OCI-LY3 (cell line): ENCODE measurements around the gene FLYWCH1.

Source experiments
- H2AFZ ChIP-seq: fragments of 200-600, 300-600 bp; shearing (Covaris generic); 2 replicates; pipeline ENCODE4 v1.6.0; 2014; ENCODE audit warnings: antibody characterized with exemption, low read depth, low read length
- H3K27ac ChIP-seq: fragments of 200-600, 300-600 bp; sonication (generic); 2 replicates; pipeline ENCODE4 v1.5.1; 2014; ENCODE audit warnings: mild to moderate bottlenecking, low read length, moderate library complexity, mixed read lengths
- H3K27me3 ChIP-seq: fragments of 200-600, 300-600 bp; sonication (generic); 2 replicates; pipeline ENCODE4 v1.6.1; 2014; ENCODE audit warnings: low read depth, low read length, mixed read lengths
- H3K36me3 ChIP-seq: fragments of 200-600, 300-600 bp; sonication (generic); replicated peaks from 2 replicates; pipeline ENCODE3; 2014; ENCODE audit warnings: low read depth, low read length, mixed read lengths
- H3K4me1 ChIP-seq: fragments of 300-600, 200-600 bp; sonication (generic); 2 replicates; pipeline ENCODE4 v1.6.1; 2014; ENCODE audit warnings: low read length, mixed read lengths
- H3K4me2 ChIP-seq: fragments of 200-600, 300-600 bp; sonication (generic); 2 replicates; pipeline ENCODE4 v1.6.1; 2014; ENCODE audit warnings: low read length, mixed read lengths
- H3K4me3 ChIP-seq: fragments of 300-600, 200-600 bp; sonication (generic); 2 replicates; pipeline ENCODE4 v1.5.1; 2014; ENCODE audit warnings: antibody characterized with exemption, mild to moderate bottlenecking, low read length, moderate library complexity
- H3K79me2 ChIP-seq: fragments of 300-600, 200-600 bp; shearing (Covaris generic); 2 replicates; pipeline ENCODE4 v1.6.1; 2014; ENCODE audit warnings: mild to moderate bottlenecking, low read length, mixed read lengths
- H3K9ac ChIP-seq: fragments of 300-600, 200-600 bp; shearing (Covaris generic); 2 replicates; pipeline ENCODE4 v1.6.0; 2014; ENCODE audit warnings: mild to moderate bottlenecking, low read length, moderate library complexity
- H3K9me3 ChIP-seq: fragments of 200-600, 300-600 bp; shearing (Covaris generic); 2 replicates; pipeline ENCODE4 v1.6.1; 2014; ENCODE audit warnings: low read length, mixed read lengths; ENCODE audit not compliant: insufficient read depth
- H4K20me1 ChIP-seq: fragments of 200-600, 300-600 bp; sonication (generic); 2 replicates; pipeline ENCODE4 v1.6.1; 2016; ENCODE audit warnings: low read length, mixed read lengths; ENCODE audit not compliant: insufficient read depth
- CTCF ChIP-seq: fragments of 200-600, 300-600 bp; sonication (generic); IDR thresholded peaks from 2 replicates; pipeline ENCODE4 v1.5.1; 2014; ENCODE audit warnings: antibody characterized with exemption, low read length, low read depth
- EZH2phosphoT487 ChIP-seq: fragments of 200-600 bp; shearing (Covaris generic); IDR thresholded peaks from 2 replicates; pipeline ENCODE4 v1.6.1; 2018; ENCODE audit warnings: antibody characterized with exemption, mixed run types, low read depth

Gene FLYWCH1

GRCh38 chr16:2955438-2955778, 43.7 kb downstream of the FLYWCH1 start:
- Histone ChIP-seq H3K79me2 (no peaks in the 10 kb centered on the region), H3K9ac (no peak overlapping the region), H3K27ac (no peak overlapping the region), H3K9me3 (no peaks in the 10 kb centered on the region), H3K4me1 (peaks cover 50% of the 10 kb centered on the region), H3K4me2 (peak overlapping the region; percentile 40), H3K4me3 (no peak overlapping the region), H3K27me3 (peaks cover 3% of the 10 kb centered on the region; the same call in 1 of the 2 replicates), H4K20me1 (no peaks in the 10 kb centered on the region), H2AFZ (no peak overlapping the region), H3K36me3 (no peaks in the 10 kb centered on the region)
- TF ChIP-seq CTCF: no peak
- no peak for TF ChIP-seq EZH2phosphoT487

DNA sequence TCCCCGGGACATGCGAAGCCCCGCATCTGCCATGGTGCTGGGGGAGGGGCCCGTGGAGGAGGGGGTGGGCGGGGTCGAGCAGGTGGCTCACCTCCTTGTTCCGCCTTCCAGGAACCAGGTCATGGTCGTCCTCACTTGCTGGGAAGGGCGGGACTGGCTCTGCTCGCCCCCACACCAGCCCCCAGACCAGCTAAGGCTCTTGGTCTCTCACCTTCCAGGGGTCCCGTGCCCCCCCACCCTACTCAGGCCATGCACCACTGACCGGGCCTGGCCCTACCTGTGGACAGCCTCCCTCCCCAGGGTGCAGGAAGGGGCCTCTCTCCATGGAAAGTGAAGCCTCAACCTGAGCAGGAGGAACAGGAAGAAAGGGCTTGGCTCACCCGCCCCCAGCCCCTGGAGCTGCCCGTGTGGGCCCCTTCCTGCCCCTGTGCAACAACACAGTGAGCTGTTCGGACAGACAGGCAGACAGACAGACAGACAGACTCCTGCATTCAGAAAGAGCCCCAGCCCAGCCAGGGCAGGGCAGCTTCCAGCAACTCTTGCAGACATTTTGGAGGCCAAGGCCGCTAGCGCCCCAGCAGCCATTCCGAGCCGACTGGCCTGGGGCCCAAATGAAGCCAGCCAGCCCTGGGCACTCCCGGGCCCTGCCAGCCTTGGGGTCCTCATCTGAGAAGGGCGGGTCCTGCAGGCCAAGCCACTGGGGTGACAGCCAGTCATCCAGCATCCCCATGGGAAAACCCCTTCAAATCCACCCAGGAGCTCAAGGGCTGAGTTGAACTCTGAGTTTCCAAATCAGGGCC, 44.2 kb downstream of the FLYWCH1 start:
- peak overlapping the region; percentile 3; the same call in 1 of the 2 replicates for H3K4me3 ChIP-seq
- no peaks in the 10 kb centered on the region for H4K20me1 ChIP-seq
- H3K27me3 ChIP-seq: peaks cover 3% of the 10 kb centered on the region; the same call in 1 of the 2 replicates
- no peaks in the 10 kb centered on the region for H3K36me3 ChIP-seq
- H3K4me1 ChIP-seq: peaks cover 56% of the 10 kb centered on the region
- H3K9ac ChIP-seq: no peak overlapping the region; the same call in 1 of the 2 replicates
- no peak overlapping the region for H3K27ac ChIP-seq
- no peak overlapping the region for H2AFZ ChIP-seq
- no peaks in the 10 kb centered on the region for H3K9me3 ChIP-seq
- peak overlapping the region; percentile 40 for H3K4me2 ChIP-seq
- TF ChIP-seq EZH2phosphoT487: no peak
- H3K79me2 ChIP-seq: no peaks in the 10 kb centered on the region

DNA sequence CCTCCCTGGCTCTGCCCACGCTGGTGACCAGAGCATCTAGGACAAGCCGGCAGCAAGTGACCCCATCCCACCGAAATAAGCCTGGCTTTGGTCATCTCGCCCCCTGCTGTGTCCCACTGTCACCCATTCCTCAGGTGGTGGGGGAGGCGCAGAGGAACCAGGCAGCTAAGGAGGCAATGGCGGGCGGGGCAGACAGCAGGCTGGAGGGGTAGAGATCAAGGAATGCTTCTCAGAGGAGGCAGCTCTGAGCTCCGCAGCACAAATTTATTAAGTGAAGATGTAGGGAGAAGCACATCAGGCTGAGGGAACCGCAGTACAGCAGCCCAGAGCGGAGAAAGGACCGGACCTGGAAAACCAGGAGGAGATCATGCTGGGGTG, 44.8 kb downstream of the FLYWCH1 start:
- no peaks in the 10 kb centered on the region for H3K9me3 ChIP-seq
- H3K4me1 ChIP-seq: peaks cover 61% of the 10 kb centered on the region
- H3K79me2 ChIP-seq: no peaks in the 10 kb centered on the region
- no peak overlapping the region for H3K27ac ChIP-seq
- H3K4me2 ChIP-seq: peak overlapping the region; percentile 40
- H3K27me3 ChIP-seq: peaks cover 3% of the 10 kb centered on the region; the same call in 1 of the 2 replicates
- TF ChIP-seq EZH2phosphoT487 (no peak), CTCF (no peak)
- no peak overlapping the region for H2AFZ ChIP-seq
- H3K4me3 ChIP-seq: no peak overlapping the region
- H3K36me3 ChIP-seq: no peaks in the 10 kb centered on the region
- H4K20me1 ChIP-seq: no peaks in the 10 kb centered on the region
- no peak overlapping the region for H3K9ac ChIP-seq

DNA sequence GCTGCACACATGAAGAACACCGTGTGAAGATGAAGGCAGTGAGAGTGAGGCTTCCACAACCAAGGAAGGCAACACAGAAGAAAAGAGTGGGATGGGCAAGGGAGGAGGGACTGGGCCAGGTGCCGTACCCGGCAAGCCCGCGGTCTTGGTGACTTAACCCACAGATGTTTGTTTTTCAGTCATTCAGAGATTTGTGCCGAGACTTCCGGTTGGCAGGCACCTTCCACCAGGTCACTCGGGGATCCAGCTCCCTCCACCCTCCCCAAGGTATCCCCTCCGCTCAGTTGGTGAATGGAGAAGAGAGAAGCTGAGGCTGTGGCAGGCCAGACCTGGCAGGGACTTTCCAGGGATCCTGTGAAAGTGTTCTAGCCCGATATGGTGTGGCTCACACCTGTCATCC, 47.5 kb downstream of the FLYWCH1 start:
- Histone ChIP-seq H3K36me3 (no peaks in the 10 kb centered on the region), H3K9ac (peak overlapping the region; percentile 14; the same call in 1 of the 2 replicates), H3K4me2 (peak overlapping the region; percentile 61)

More for the DNA sequence above, 47.5 kb downstream of the FLYWCH1 start:
- no peaks in the 10 kb centered on the region for H3K9me3 ChIP-seq
- peak overlapping the region; percentile 46 for H3K27ac ChIP-seq
- H3K79me2 ChIP-seq: peaks cover 13% of the 10 kb centered on the region; the same call in 1 of the 2 replicates
- peak overlapping the region; percentile 37 for H3K4me3 ChIP-seq
- TF ChIP-seq EZH2phosphoT487 (no peak), CTCF (no peak)
- no peaks in the 10 kb centered on the region for H4K20me1 ChIP-seq
- no peak overlapping the region for H2AFZ ChIP-seq
- no peaks in the 10 kb centered on the region; the same call in 1 of the 2 replicates for H3K27me3 ChIP-seq
- H3K4me1 ChIP-seq: peaks cover 68% of the 10 kb centered on the region
